OCI-LY7 (cell line): ENCODE measurements around the gene TRIM46.

ENCODE experiments used
- CTCF ChIP-seq: fragments of 200-600 bp; sonication (generic); conservative IDR thresholded peaks from 2 replicates; pipeline ENCODE4 v1.5.1; 2014; ENCODE audit warnings: mild to moderate bottlenecking, antibody characterized with exemption, low read length, moderate library complexity, mixed read lengths
- EZH2phosphoT487 ChIP-seq: fragments of 200-600 bp; sonication (generic); IDR thresholded peaks from 2 replicates; pipeline ENCODE4 v1.6.1; 2018; ENCODE audit warnings: low read depth, borderline replicate concordance, mild to moderate bottlenecking, mixed run types, antibody characterized with exemption, low read length, moderate library complexity, mixed read lengths

- TF ChIP-seq CTCF (no peak), EZH2phosphoT487 (no peak)
Observed at GRCh38 chr1:155210314-155211104, 36.9 kb downstream of the TRIM46 start.
